HCT116 (cell line): Measurements from ENCODE around the gene FNDC3B.

ENCODE experiments used
- ATF3 ChIP-seq: IDR thresholded peaks from 2 replicates; pipeline ENCODE4 v1.6.1; 2012
- EGR1 ChIP-seq: IDR thresholded peaks from 2 replicates; pipeline ENCODE4 v1.6.1; 2012; ENCODE audit warnings: low read depth
- ELF1 ChIP-seq: IDR thresholded peaks from 2 replicates; pipeline ENCODE4 v1.6.1; 2012; ENCODE audit warnings: low read depth, borderline replicate concordance
- EZH2 ChIP-seq: fragments of 200-600 bp; sonication (generic); IDR thresholded peaks from 2 replicates; pipeline ENCODE4 v1.6.1; 2017; ENCODE audit warnings: antibody characterized with exemption, mixed run types
- POLR2A ChIP-seq: IDR thresholded peaks from 2 replicates; pipeline ENCODE4 v1.7.0; 2011; ENCODE audit warnings: borderline replicate concordance; ENCODE audit not compliant: insufficient read depth, insufficient read length; ENCODE audit errors: extremely low read depth
- POLR2AphosphoS5 ChIP-seq: IDR thresholded peaks from 2 replicates; pipeline ENCODE4 v1.6.1; 2011; ENCODE audit warnings: mild to moderate bottlenecking, low read depth, low read length, moderate library complexity
- RAD21 ChIP-seq: IDR thresholded peaks from 2 replicates; pipeline ENCODE4 v1.6.1; 2012; ENCODE audit warnings: low read depth, mild to moderate bottlenecking
- SRF ChIP-seq: IDR thresholded peaks from 2 replicates; pipeline ENCODE4 v1.6.1; 2012; ENCODE audit warnings: low read depth
- TCF7L2 ChIP-seq: IDR thresholded peaks from 2 replicates; pipeline ENCODE4 v1.7.0; 2011; ENCODE audit warnings: borderline replicate concordance, inconsistent platforms; ENCODE audit not compliant: insufficient read depth, insufficient read length; ENCODE audit errors: extremely low read depth
- YY1 ChIP-seq: IDR thresholded peaks from 2 replicates; pipeline ENCODE4 v1.6.1; 2011; ENCODE audit warnings: low read length, low read depth, moderate library complexity, mild to moderate bottlenecking; ENCODE audit not compliant: insufficient replicate concordance; ENCODE audit errors: extremely low read depth
- TF ChIP-seq, protein P1 (sequence below), 3 experiments: fragments of 200-600 bp in 1 of 3; sonication (generic) in 1 of 3; IDR thresholded peaks in 2 of 3; conservative IDR thresholded peaks in 1 of 3; 2 replicates each; pipeline ENCODE4 v1.5.1; 2012 to 2017; ENCODE audit warnings: low read depth in 2 of 3, low read length in 2 of 3, antibody characterized with exemption in 1 of 3, borderline replicate concordance in 1 of 3, control low read depth in 1 of 3, mild to moderate bottlenecking in 1 of 3, mixed read lengths in 1 of 3, mixed run types in 1 of 3, moderate library complexity in 1 of 3; ENCODE audit not compliant: insufficient read depth in 1 of 3
- TF ChIP-seq, protein P2 (sequence below): IDR thresholded peaks from 2 replicates; pipeline ENCODE4 v1.6.1; 2012; ENCODE audit warnings: low read depth
- TF ChIP-seq, protein P3 (sequence below): IDR thresholded peaks from 2 replicates; pipeline ENCODE4 v1.6.1; 2012

DNA sequence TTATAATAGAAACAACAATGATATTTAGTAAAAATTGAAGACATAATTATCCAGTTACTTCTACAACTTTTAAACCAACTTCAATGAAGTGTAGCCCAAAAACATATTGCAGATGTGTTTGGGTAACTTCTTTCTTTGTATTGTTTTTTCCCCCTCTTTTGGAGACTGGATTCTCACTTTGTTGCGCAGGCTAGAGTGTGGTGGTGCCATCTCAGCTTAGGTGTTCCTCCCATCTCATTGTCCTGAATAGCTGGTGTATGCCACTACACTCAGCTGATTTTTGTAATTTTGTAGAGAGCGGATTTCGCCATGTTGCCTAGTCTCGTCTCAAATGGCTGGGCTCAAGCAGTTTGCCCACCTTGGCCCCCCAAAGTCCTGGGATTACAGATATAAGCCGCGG is 148.1 kb downstream of the FNDC3B start:
- TF ChIP-seq, protein P1, sequence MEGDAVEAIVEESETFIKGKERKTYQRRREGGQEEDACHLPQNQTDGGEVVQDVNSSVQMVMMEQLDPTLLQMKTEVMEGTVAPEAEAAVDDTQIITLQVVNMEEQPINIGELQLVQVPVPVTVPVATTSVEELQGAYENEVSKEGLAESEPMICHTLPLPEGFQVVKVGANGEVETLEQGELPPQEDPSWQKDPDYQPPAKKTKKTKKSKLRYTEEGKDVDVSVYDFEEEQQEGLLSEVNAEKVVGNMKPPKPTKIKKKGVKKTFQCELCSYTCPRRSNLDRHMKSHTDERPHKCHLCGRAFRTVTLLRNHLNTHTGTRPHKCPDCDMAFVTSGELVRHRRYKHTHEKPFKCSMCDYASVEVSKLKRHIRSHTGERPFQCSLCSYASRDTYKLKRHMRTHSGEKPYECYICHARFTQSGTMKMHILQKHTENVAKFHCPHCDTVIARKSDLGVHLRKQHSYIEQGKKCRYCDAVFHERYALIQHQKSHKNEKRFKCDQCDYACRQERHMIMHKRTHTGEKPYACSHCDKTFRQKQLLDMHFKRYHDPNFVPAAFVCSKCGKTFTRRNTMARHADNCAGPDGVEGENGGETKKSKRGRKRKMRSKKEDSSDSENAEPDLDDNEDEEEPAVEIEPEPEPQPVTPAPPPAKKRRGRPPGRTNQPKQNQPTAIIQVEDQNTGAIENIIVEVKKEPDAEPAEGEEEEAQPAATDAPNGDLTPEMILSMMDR (IDR thresholded peaks at IDR 0.05 in 2 of 3, conservative IDR thresholded peaks at IDR 0.05 in 1 of 3; ENCODE audit: borderline replicate concordance in 1 of 3, insufficient read depth in 1 of 3, low read depth in 2 of 3, low read length in 2 of 3) = no peak
- TF ChIP-seq EZH2 (no peak), POLR2A (no peak), POLR2AphosphoS5 (no peak), YY1 (no peak), ATF3 (no peak), SRF (no peak), EGR1 (no peak), TCF7L2 (no peak), RAD21 (no peak), ELF1 (no peak)
- TF ChIP-seq, protein P2, sequence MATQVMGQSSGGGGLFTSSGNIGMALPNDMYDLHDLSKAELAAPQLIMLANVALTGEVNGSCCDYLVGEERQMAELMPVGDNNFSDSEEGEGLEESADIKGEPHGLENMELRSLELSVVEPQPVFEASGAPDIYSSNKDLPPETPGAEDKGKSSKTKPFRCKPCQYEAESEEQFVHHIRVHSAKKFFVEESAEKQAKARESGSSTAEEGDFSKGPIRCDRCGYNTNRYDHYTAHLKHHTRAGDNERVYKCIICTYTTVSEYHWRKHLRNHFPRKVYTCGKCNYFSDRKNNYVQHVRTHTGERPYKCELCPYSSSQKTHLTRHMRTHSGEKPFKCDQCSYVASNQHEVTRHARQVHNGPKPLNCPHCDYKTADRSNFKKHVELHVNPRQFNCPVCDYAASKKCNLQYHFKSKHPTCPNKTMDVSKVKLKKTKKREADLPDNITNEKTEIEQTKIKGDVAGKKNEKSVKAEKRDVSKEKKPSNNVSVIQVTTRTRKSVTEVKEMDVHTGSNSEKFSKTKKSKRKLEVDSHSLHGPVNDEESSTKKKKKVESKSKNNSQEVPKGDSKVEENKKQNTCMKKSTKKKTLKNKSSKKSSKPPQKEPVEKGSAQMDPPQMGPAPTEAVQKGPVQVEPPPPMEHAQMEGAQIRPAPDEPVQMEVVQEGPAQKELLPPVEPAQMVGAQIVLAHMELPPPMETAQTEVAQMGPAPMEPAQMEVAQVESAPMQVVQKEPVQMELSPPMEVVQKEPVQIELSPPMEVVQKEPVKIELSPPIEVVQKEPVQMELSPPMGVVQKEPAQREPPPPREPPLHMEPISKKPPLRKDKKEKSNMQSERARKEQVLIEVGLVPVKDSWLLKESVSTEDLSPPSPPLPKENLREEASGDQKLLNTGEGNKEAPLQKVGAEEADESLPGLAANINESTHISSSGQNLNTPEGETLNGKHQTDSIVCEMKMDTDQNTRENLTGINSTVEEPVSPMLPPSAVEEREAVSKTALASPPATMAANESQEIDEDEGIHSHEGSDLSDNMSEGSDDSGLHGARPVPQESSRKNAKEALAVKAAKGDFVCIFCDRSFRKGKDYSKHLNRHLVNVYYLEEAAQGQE = no peak
- TF ChIP-seq, protein P3, sequence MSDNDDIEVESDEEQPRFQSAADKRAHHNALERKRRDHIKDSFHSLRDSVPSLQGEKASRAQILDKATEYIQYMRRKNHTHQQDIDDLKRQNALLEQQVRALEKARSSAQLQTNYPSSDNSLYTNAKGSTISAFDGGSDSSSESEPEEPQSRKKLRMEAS = no peak
